ENCODE data around the gene SULF2.
"Not testable (repeated sequence)": the region's sequence is repeated elsewhere in the genome, so short reads cannot be mapped to it uniquely, and the experiment has no call there.

The SULF2 gene

GRCh38 chr20:47802226-47802920 is 17.1 kb upstream of the SULF2 start:
- TF ChIP-seq CTCF (IDR thresholded peaks at IDR 0.05; ENCODE audit: insufficient read depth, missing control alignments): no peak
- FAIRE-seq (no peak), DNase-seq (ENCODE audit: insufficient read length, low spot score) (no peak)

- TF ChIP-seq CTCF (IDR thresholded peaks at IDR 0.05; ENCODE audit: insufficient read depth, missing control alignments): no peak
- FAIRE-seq (no peak), DNase-seq (ENCODE audit: insufficient read length, low spot score) (no peak)
Measured at GRCh38 chr20:47801759-47802158, 16.5 kb upstream of the SULF2 start.

GRCh38 chr20:47801079-47801478 is 15.8 kb upstream of the SULF2 start:
- DNase-seq (ENCODE audit: insufficient read length, low spot score): no peak
- no peak for TF ChIP-seq CTCF (IDR thresholded peaks at IDR 0.05; ENCODE audit: insufficient read depth, missing control alignments)
- FAIRE-seq: no peak

- DNase-seq (ENCODE audit: insufficient read length, low spot score): no peak
- TF ChIP-seq CTCF (IDR thresholded peaks at IDR 0.05; ENCODE audit: insufficient read depth, missing control alignments): no peak
- no peak for FAIRE-seq
Measured at GRCh38 chr20:47800623-47801022, 15.3 kb upstream of the SULF2 start.

- FAIRE-seq: no peak
- TF ChIP-seq CTCF (IDR thresholded peaks at IDR 0.05; ENCODE audit: insufficient read depth, missing control alignments): no peak
- DNase-seq (ENCODE audit: insufficient read length, low spot score): no peak
Measured at GRCh38 chr20:47799116-47799715, 13.9 kb upstream of the SULF2 start.

GRCh38 chr20:47796971-47797370 is 11.7 kb upstream of the SULF2 start:
- no peak for FAIRE-seq
- TF ChIP-seq CTCF (IDR thresholded peaks at IDR 0.05; ENCODE audit: insufficient read depth, missing control alignments): no peak
- DNase-seq (ENCODE audit: insufficient read length, low spot score): no peak

- DNase-seq (ENCODE audit: insufficient read length, low spot score) (no peak), FAIRE-seq (no peak)
- no peak for TF ChIP-seq CTCF (IDR thresholded peaks at IDR 0.05; ENCODE audit: insufficient read depth, missing control alignments)
Measured at GRCh38 chr20:47795214-47795907, 10.1 kb upstream of the SULF2 start.

GRCh38 chr20:47794264-47794663 is 9.0 kb upstream of the SULF2 start:
- FAIRE-seq; DNase-seq (ENCODE audit: insufficient read length, low spot score): not testable (repeated sequence)
